NCI-H748 treated with DMSO at 0.1 percent for 48 hours (cell line): ENCODE measurements around the gene NEURL1.
"Not testable (repeated sequence)": the region's sequence is repeated elsewhere in the genome, so short reads cannot be mapped to it uniquely, and the experiment has no call there.

Source experiments
- DNase-seq: peaks from one replicate; lab custom pipeline; 2025; lab: John Stamatoyannopoulos, UW

NEURL1 gene

DNA sequence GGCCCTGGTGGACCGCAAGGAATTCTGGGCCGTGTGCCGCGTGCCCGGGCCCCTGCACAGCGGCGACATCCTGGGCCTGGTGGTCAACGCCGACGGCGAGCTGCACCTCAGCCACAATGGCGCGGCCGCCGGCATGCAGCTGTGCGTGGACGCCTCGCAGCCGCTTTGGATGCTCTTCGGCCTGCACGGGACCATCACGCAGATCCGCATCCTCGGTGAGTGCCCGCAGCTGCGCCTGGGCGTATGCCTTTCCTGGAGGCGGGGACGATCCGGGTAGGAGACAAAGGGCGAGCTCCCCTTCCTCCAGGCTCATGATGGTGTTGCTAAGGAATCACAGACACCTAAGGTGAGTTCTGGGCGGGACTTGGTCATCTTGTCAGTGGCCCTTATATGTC, 91.5 kb downstream of the NEURL1 start:
- no peak for DNase-seq

DNA sequence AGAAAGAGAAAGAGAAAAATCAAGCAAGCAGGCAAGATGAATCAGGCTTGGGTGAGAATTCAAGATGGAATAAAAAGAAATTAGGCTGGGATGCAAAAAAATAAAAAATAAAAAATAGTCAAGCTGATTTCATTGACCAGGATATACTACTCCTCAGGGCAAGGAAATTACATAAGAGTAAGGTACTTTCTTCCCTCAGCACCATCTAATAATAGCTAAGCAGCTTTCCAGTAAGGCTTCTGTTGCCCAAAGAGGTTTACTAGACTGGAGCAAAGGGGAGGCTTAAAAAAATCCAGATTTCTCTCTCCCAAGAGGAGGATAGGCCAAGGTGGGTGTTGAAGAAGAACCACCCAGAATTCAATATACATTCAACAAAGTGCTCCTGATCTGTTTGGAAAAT, 93.6 kb downstream of the NEURL1 start:
- no peak for DNase-seq

DNA sequence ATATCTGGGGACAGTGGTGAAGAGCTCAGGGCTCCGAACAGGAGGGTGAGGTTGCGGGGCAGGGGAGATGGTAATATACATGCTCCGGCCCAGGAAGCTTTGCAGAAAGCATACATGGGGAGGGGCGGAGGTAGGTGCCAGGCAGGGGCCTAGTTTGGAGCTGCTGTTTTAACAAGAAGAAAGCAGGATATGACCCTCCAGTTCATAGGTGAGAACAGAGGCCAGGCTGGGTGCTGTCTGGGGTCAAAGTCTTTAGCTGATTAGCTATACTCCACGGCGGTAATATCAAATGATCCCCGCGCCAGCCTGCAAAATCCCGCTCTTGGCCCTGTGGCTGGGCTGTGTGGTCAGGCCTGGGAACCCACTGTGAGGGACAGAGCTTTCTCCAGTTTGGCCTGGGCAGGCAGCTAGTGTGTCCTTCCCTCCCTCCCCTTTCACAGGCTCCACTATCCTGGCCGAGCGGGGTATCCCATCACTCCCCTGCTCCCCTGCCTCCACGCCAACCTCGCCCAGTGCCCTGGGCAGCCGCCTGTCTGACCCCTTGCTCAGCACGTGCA, 95.6 kb downstream of the NEURL1 start:
- no peak for DNase-seq

DNA sequence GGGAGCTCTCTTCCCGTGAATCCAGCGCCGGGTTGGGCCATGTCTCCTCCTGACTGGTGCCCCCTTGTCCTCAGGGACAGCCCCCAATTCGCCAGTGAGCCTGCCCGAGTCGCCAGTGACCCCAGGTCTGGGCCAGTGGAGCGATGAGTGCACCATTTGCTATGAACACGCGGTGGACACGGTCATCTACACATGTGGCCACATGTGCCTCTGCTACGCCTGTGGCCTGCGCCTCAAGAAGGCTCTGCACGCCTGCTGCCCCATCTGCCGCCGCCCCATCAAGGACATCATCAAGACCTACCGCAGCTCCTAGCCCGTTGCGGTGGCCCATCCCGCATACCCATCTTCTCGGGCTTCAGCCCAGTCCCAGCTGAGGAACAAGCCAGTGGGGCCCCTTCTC, 96.6 kb downstream of the NEURL1 start:
- no peak for DNase-seq

DNA sequence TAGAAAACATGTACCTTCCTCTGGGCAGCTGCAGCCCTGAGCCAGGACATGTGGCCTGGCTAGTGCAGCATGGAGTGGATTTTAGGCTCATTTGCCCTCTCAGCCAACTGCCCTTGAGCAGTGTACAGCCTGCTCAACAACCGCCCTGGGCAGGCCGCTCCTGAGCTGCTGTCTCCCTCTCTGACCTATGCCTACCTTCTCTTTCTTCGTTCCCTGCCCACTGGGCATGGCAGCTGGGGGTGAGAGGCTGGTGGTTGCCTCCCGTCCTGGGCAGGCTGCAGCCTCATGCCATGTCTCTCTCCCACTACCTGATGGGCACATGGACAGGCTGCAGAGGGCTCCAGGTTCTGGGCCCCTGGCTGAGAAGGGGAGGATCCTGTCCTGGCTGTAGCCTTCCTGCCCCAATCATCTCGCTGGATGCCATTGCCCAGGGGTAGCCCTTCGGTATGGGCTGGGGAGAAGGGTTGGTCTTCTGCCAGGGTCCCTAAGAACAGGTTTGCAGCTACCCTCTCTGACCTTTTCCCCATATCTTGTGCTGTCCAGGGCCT, 97.3 kb downstream of the NEURL1 start:
- DNase-seq, result no peak

DNA sequence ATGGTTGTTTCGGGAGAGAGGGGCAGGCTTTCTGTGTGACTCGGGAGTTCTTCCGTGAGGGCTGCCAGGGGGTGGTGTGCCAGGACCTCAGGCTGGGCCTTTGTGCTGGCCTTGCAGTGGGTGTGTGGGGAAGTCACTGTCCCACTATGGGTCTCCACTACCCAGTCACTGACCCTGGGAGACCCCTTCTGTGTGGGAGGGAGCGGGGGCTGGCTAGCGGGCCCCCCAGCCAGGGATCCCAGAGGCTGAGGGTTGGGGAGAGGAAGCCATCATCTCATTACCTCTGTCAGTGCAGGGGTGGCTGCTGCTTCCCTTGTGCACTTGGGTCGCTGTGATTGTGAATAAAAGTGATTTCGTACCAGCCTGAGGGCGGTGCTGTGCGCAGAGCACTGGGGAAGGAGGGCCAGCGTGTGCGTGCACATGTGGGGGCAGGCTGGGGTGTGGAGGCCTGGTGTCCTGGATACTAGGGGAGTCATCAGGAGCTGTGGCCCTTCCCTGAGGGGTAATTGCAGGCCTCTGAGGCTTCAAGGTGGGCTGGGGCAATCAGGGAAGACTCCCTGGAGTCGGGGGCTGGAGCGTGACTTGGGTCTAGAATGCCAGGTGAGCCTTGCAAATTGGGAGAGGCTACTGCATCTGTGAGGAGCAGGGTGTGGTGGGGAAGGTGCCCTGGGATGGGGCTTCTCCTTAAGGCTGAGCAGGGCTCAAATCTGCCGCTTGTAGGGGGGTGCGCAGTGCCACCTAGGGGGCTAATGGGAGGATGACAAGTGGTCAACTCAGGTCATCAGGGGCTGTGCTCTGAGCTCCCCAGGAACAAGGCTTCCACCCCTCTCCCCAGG, 98.9 kb downstream of the NEURL1 start:
- DNase-seq, result peak; percentile 4

DNA sequence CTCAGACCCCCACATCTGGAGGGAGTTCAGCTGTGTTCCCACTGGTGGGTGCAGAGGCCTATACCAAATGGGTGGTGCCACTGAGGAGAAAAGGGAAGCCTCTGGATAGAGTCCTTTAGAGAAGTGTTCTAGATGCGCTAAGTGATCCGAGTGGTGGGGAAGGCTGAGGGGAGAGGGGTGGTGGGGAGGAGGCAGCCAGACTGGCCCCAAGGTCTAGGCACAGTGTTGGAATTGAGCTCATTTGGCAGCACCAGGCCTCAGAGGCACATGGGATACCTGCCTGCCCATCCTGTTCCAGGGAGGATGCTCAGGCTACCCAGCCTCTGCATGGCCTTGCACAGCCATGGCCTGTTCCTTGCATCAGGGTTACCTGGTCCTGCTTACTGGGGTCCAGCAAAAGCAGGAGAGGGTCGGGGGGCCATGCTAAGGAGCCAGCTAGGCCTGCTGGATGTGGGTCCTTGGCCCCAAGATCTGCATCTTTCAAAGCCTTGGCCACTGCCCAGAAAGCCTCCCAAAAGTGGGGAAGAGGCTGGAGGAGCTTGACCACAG, 99.6 kb downstream of the NEURL1 start:
- no peak for DNase-seq

DNA sequence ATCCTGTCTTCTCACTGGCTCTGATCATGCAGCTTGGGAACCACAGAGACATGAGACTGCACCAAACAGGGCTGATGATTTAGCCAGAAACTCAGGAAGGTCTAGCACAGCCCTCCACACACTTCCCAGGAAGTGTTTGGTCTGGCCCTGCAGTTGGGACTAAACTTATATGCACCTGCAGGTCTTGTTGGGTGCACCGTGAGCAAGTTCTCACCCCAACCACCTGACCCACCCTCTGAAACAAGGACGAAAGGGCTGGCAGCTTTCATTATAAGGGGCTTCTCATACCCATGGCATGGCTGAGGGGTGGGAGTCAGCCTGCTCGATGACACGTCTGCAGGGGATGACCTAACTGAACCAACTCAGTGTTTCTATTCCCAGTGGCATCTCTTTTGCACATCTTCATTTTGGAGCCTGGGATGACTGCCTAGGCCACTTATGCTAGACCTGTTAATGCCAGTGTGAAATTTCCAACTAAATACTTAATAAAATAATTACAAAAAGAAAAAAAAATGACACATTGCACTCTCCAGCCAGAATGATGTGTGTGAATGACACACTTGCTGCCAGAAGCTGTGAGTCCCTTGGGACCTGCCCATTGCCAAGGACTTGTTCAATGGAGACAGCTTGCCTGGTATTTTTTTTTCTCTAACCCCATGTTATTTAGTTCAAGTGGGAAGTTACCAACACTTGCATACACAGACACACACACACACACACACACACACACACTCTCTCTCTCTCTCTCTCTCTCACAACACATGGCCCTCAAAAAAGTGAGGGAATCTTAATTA, 102.6 kb downstream of the NEURL1 start:
- DNase-seq, result no peak

DNA sequence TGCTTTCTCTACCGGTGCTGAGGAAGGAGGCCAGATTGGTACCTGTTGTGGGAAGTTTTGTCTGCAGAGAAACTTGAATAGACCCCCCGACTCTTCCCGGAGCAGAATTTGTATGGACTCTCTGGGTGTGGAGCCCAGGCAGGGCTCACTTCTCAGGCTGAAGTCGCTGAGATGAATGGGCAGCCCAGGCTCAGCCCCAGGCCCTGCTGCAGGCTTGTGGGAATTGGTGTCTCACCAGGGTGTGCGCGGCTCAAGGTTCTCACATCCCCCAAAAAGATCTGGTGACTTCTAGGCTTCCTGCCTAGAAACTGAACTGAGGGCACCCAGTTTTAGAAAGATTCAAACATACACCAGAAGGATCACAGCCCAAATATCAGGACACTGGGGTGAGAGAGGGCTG, 103.5 kb downstream of the NEURL1 start:
- DNase-seq, result no peak

DNA sequence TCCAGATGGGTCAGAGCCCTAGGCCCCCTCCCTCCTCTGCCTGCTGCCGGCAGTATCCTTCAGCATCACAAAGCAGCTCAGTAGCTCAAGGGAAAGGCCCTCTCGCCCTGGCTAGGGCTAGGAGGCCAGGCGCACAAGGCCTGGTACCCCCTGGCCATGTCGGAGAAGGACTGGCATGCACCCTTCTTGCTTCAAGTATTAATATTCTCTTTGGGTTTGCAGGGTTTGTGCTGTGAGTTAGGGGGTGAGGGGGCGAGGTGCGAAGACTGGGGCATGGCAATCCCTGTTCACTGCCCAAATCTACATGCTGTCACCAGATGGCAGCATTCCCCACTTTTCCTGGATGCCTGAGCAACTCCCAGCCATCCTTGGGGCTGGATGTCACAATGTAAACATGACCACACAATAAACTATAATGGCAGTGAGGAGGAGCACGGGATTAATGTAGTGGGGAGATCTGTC, 105.2 kb downstream of the NEURL1 start:
- DNase-seq, result peak; percentile 58

DNA sequence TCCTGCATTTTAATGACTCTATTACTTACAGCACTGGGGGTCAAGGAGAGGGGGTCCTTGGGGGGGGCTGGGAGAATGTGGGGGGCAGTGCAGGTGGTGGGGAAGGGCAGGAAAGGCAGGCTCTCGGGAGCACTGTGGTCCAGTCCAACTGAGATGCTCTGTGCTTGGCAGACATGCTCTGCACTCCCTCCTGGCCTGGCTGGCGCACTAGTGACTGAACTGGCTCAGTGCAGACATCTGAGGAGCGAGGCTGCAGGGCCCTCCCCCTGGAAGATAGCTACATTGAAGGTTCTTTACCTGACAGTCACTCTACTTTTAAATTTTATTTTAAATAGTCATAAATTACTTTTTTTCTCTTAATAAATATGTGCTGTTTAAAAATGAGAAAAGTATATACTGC, 105.7 kb downstream of the NEURL1 start:
- DNase-seq, result no peak

DNA sequence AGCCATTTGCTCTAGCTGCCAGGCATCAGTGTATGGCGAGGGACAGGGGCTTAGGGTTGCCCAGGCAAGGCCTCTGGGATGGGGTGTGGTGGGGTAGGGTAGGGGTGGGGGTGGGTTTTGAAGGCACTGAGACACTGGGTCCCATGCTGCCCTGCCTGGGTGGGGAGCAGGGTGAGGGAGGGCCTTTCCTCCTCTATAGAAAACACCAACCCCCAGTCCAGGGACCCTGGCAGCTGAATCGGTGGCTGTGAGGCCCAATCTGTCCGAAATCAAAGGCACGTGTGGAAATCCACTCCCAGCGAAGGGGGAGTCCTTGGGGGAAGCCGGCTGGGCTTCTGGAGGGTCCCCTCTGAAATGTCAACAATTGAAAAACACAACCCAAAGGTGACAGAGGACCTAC, 106.4 kb downstream of the NEURL1 start:
- DNase-seq, result no peak

DNA sequence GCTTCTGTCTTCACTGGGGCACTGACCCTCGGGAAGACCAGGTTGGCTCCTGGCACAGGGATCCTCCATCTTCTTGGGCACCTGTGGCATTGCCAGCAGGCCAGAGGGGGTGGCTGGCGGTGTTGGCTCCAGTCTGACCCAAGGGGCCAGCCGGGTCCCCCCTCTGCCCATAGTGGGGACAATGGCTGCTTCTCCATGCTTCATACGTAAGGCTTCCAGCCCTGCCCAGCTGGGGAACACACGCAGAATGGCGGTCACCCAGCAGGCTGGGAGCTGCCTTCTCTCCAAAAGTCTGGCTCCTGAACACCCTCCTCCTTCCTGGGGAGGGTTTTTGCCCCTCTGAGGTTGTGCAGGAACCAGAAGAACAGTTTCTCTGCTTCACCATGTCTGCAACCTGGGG, 106.8 kb downstream of the NEURL1 start:
- DNase-seq, result no peak

DNA sequence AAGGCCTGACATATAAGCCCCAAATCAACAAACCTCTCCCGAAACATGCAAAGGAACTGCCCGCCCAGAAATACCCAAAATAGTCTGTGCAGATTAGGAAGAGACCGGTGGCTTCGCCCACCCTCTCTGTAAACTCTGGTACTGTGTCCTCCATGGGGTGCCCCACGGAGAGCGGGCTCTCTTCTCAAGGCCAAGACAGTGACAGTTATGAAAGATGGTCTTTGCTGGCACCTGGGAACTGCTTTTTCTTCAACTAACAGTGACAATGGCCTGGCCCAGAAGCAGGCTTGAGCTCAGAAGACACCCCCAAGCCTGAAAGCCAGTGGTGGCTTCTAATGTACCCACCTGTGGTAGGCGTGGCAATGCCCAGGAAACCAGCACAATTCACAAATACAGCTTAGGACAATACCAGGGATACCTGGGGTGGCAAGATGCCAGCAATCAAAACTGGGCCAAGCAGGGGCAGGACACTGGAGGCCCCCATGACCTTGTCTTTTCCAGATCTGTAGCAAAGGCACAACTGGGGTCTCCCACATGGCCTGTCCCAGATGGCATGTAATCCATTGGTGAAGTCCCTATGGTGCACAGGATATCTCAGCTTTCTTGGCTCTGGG, 107.6 kb downstream of the NEURL1 start:
- no peak for DNase-seq

DNA sequence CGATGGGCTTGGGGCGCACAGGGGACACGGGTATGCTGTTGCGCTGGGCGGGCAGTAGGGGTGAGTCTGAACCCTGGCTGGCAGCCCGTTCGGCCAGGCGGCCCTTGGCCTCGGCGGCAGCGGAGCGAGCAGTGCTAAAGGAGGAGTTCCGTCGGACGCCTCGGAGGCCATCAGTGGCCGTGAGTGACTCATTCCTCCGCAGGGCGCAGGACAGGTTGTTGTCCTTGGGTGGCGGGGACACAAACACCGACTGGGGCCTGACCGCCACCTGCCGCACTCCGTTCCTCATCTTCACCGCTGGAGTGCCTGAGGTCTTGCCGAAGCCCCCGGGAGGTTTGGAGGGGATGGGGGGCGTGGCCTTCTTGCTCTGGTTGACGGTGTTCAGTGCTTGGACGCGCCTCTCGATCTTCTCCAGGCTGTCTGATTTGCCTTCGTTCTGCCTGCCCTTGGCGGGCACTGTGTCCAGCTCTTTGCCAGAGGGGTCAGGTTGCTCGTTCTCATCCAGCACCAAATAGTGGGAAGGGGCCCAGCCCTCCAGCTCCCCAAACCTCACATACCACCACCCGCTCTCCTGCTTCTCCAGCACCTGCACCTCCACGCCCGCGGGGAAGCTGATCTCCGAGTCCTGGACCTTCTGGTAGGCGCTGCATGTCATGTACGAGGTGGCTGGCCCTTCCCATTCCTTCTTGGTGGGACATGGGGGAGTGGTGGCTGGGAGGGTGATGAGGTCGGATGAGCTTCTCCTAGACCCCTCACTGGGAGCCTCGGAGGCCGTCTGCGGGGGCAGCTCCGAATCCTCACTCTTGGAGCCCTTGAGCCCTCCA, 108.7 kb downstream of the NEURL1 start:
- no peak for DNase-seq

DNA sequence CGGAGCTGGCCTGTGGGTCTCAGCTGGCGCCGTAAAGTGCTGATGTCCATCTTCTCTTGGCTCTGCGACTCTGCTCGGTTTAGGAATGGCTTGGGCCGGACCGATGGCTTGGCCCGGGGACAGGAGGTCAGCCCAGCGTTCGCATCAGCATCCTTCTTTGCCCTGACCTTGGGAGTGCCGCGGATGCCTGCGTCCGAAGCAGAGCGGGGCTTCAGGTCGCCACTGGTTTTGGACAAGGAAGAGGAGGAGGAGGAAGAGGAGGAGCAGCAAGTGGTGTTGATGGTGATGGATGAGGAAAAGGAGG, 109.3 kb downstream of the NEURL1 start:
- no peak for DNase-seq

DNA sequence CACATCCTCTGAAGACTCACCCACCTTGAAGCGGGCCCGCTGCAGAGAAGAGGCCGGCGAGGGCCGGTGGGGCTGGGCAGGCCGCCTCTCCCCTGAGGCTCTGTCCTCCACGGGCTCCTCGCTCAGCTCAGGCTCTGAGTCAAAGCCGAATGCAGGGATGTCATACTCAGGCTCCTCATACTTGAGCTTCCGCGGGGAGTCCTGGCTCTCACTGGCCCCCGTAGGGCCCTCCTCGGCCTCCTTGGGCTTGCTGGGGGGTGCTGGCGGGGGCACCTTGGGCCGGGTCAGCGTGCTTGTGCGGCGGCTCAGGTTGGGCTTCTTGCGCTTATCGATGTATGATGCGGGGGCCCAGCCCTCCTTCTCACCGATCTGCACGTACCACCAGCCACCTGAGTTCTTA, 109.9 kb downstream of the NEURL1 start:
- no peak for DNase-seq

DNA sequence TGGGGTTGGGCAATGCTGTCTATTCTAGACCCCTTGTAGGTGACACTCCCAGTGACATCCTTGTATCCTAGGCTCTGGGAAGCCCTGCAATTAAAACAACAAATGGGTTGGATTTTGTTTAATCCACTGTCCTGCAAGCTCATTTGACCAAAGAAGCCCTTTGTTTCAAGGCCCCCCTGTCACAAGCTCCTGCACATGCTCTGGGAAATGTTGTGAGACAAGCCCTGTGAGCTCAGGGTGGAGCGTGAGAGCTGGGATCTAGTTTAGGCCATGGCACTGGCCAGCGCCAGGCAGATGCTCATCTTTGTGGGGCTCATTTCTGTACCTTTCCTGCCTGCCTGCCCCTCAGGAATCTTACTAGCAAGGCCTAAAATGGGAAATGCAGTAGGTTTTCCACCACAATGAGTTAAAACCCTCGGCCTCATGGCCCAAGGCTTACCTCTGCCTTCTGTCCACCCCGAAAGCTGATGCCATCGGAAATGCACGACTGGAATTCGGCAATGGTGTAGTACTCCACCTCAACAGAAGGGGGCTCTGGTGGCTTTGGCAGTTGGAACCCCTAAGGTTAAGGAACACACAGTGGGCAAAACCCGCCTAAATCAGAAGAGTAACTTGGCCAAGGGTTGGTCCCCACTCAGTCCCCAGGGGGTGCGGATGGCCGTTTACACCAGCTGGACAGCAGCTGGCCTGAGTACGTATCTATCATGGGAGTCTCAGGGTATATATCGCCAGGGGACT, 112.0 kb downstream of the NEURL1 start:
- no peak for DNase-seq

DNA sequence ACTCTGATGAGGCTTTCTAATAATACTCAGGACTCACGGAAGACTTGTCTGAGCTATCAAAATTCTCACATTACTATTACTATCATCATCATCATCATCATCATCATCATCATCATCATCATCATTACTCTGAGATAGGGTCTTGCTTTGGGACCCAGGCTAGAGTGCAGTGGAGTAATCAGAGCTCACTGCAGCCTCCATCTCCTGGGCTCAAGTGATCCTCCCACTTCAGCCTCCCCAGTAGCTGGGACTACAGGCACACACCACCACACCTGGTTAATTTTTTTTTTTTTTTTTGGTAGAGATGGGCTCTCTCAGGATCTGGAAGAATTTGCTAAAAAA, 112.6 kb downstream of the NEURL1 start:
- DNase-seq, result not testable (repeated sequence)

DNA sequence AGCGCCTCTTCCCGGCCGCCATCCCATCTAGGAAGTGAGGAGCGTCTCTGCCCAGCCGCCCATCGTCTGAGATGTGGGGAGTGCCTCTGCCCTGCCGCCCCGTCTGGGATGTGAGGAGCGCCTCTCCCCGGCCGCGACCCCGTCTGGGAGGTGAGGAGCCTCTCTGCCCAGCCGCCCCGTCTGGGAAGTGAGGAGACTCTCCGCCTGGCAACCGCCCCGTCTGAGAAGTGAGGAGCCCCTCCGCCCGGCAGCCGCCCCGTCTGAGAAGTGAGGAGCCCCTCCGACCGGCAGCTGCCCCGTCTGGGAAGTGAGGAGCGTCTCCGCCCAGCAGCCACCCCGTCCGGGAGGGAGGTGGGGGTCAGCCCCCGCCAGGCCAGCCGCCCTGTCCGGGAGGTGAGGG, 113.5 kb downstream of the NEURL1 start:
- not testable (repeated sequence) for DNase-seq

DNA sequence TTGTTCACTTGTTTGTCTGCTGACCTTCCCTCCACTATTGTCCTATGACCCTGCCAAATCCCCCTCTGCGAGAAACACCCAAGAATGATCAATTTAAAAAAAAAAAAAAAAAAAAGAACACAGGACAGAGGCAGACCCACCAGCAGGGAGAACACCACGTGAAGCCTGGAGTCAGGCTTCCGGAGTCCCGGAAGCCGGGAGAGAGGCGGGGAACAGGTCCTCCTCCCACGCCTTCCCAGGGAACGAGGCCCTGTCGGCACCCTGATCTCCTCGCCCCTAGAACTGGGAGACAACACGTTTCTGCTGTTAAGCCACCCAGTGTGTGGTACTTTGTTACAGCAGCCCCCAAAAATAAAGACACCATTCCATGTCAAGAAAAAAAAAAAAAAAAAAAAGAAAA, 114.6 kb downstream of the NEURL1 start:
- DNase-seq, result not testable (repeated sequence)
